Right lobe of liver (tissue), 6 donors: ENCODE results near the gene ERFL. TPM values are rescaled to one million over a fixed set of nuclear protein-coding genes. Genes with fewer than 3 reads are reported as not detected.

ENCODE experiments used
- ATAC-seq, 4 donors: fragments of 200-7000 bp; cut with Tn5 transposase; one replicate each; pipeline ENCODE4 v1.9.1; 2020; ENCODE audit warnings: mild to moderate bottlenecking in 4 of 4, moderate library complexity in 4 of 4
- DNase-seq, 3 donors: peaks; one replicate each; pipeline ENCODE4 v3.0.0-alpha.2; 2020
- H3K27ac ChIP-seq, 3 donors: fragments of 200-600 bp; one replicate each; pipeline ENCODE4 v1.8.0; 2022
- H3K27me3 ChIP-seq, 2 donors: fragments of 200-600 bp; one replicate each; pipeline ENCODE4 v1.8.0; 2022
- H3K36me3 ChIP-seq, 4 donors: fragments of 200-600 bp; sonication (generic) in 1 of 4; one replicate each; pipeline versions ENCODE4 v1.5.1 to v1.8.0; 2017 to 2022; ENCODE audit warnings: control low read depth in 1 of 4
- H3K4me1 ChIP-seq, 4 donors: fragments of 200-600 bp; sonication (generic) in 1 of 4; one replicate each; pipeline versions ENCODE4 v1.5.1 to v1.8.0; 2017 to 2022; ENCODE audit warnings: control low read depth in 1 of 4
- H3K4me3 ChIP-seq, 3 donors: fragments of 200-600 bp; one replicate each; pipeline ENCODE4 v1.8.0; 2022
- H3K9me3 ChIP-seq, 4 donors: fragments of 200-600 bp; sonication (generic) in 1 of 4; one replicate each; pipeline versions ENCODE4 v1.5.1 to v1.8.0; 2017 to 2022; ENCODE audit warnings: control low read depth in 1 of 4
- CTCF ChIP-seq, 4 donors: fragments of 200-600 bp in 3 of 4; fragments of 450-650 bp in 1 of 4; IDR thresholded peaks; one replicate each; pipeline versions ENCODE4 v1.5.1 to v1.8.0; 2016 to 2022; ENCODE audit warnings: antibody characterized with exemption in 4 of 4, mild to moderate bottlenecking in 2 of 4
- POLR2A ChIP-seq: fragments of 450-650 bp; IDR thresholded peaks from one replicate; pipeline ENCODE4 v1.6.1; 2017; ENCODE audit warnings: antibody characterized with exemption, mild to moderate bottlenecking
- WGBS: methylation state at CpG from one replicate; pipeline ENCODE4 v1.1.6; 2018; ENCODE audit warnings: low coverage, low lambda C conversion rate; ENCODE audit not compliant: insufficient coverage; ENCODE audit errors: missing lambda C conversion rate; 5-methylcytosine and 5-hydroxymethylcytosine counted together
- intact Hi-C, 2 donors: fragments of 100-400 bp; cut with DNase I; formaldehyde crosslinking; loops; one replicate each; pipeline versions ENCODE4 v1.11.2 to v1.14.1; 2022
- total RNA-seq, 6 experiments: library from RNA; depleted of rRNA in 2 of 6; stranded (reverse); fragments of >200 nt in 2 of 6; fragmentation: NEBNext Ultra II Directional in 3 of 6; extraction: Animal tissue kit (Norgen Biotek cat#: 25700) in 3 of 6; gene quantifications; one replicate each; pipeline versions ENCODE4 v1.1.0 to v1.2.4, GENCODE V29; 2016 to 2023
- donor health status: DM: no; HTN: yes; CAD: no.
- donor health status: DM: no; HTN: no; CAD: no.
- donor health status: DM: no; HTN: no; CAD: no.
- donor health status: DM: no; HTN: yes; CAD: no.
- donor health status: DM: no; HTN: yes; CAD: no.

Gene ERFL
- total RNA-seq, 6 experiments from 2014 or later: not detected

GRCh38 chr19:41888926-41889325 is 39.3 kb downstream of the ERFL start:
- intact Hi-C loops: no loop called here
- Histone ChIP-seq H3K36me3 (peaks cover 0 to 6% (median 4%) of the 10 kb centered on the region in 4 donors), H3K4me1 (peaks cover 0 to 8% (median 2%) of the 10 kb centered on the region in 4 donors), H3K4me3 (no peak overlapping the region), H3K27me3 (no peaks in the 10 kb centered on the region), H3K27ac (no peak overlapping the region), H3K9me3 (no peaks in the 10 kb centered on the region)
- DNase-seq: no peak
- no peak for ATAC-seq
- no peak for TF ChIP-seq POLR2A
- TF ChIP-seq CTCF (IDR thresholded peaks at IDR 0.05): no peak
- 94% methylated on average over 3 of the region's 12 CpGs for WGBS

GRCh38 chr19:41887711-41888382 is 40.4 kb downstream of the ERFL start:
- intact Hi-C loops: no loop called here
- Histone ChIP-seq H3K27ac (no peak overlapping the region), H3K36me3 (peaks cover 0 to 6% (median 4%) of the 10 kb centered on the region in 4 donors), H3K4me3 (no peak overlapping the region), H3K27me3 (no peaks in the 10 kb centered on the region), H3K4me1 (peaks cover 0 to 8% (median 2%) of the 10 kb centered on the region in 4 donors), H3K9me3 (no peaks in the 10 kb centered on the region)
- DNase-seq: peak in 1 of 3 donors; percentile 64
- WGBS: 65% methylated on average over 4 of the region's 17 CpGs
- no peak for ATAC-seq
- TF ChIP-seq POLR2A: no peak
- no peak for TF ChIP-seq CTCF (IDR thresholded peaks at IDR 0.05)

- 61% methylated on average over 11 of the region's 13 CpGs for WGBS
- Histone ChIP-seq H3K27me3 (no peaks in the 10 kb centered on the region), H3K36me3 (peaks cover 0 to 6% (median 2%) of the 10 kb centered on the region in 4 donors), H3K4me1 (peaks cover 0 to 8% (median 2%) of the 10 kb centered on the region in 4 donors), H3K27ac (no peak overlapping the region), H3K9me3 (no peaks in the 10 kb centered on the region), H3K4me3 (no peak overlapping the region)
- intact Hi-C loops: no loop called here
- no peak for ATAC-seq
- DNase-seq: no peak
- no peak for TF ChIP-seq POLR2A
- TF ChIP-seq CTCF (IDR thresholded peaks at IDR 0.05): no peak
Observed at GRCh38 chr19:41886761-41887710, 41.2 kb downstream of the ERFL start.

GRCh38 chr19:41883821-41884733 is 44.2 kb downstream of the ERFL start:
- ATAC-seq (peak; percentile 94 to 97 (median 96)), DNase-seq (peak; percentile 97 to 99 (median 97))
- intact Hi-C loops: no loop called here
- Histone ChIP-seq H3K27me3 (no peaks in the 10 kb centered on the region), H3K27ac (peak overlapping the region; percentile 68 to 85 (median 76)), H3K4me1 (peaks cover 0 to 8% (median 2%) of the 10 kb centered on the region in 4 donors), H3K9me3 (no peaks in the 10 kb centered on the region), H3K4me3 (peak overlapping the region; percentile 62 to 94 (median 93)), H3K36me3 (peaks cover 0 to 3% (median 0%) of the 10 kb centered on the region in 4 donors)
- peak; percentile 88 for TF ChIP-seq POLR2A
- peak in 3 of 4 donors; percentile 9 to 41 (median 19) for TF ChIP-seq CTCF (IDR thresholded peaks at IDR 0.05)
- under 1% methylated on average over 33 of the region's 66 CpGs for WGBS
